ENCODE results near the gene PRPSAP2.
"Not testable (repeated sequence)": the region's sequence is repeated elsewhere in the genome, so short reads cannot be mapped to it uniquely, and the experiment has no call there.

PRPSAP2 gene

DNA sequence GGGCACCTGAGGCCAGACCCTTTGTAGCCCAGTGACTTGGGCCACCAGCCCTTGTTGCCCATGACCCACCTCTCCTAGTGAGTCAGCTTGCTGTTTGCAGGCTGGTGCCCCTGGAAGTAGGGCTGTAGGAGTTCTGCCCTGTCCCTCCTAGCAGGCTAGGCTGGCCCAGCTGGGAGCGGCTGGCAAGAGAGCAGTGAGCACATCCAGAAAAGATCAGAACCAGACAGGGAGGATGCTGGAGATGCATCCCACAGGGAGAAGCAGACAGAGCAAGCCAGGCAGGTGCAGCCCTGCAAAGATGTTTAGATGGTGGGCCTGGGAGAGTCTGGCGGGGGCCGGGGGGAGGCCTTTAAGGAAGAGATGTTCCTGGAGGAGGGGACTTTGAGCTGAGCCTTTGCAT, 96.4 kb downstream of the PRPSAP2 start:
- Histone ChIP-seq H4K91ac (ENCODE audit: low read length) (no peak overlapping the region), H2BK5ac (ENCODE audit: low read depth, low read length, poor library complexity, severe bottlenecking) (no peak overlapping the region), H2BK12ac (ENCODE audit: low read length in 2 of 2) (no peak overlapping the region), H2BK120ac (ENCODE audit: low read depth, low read length) (no peak overlapping the region), H3K9me3 (ENCODE audit: control insufficient read depth, low read length) (no peaks in the 10 kb centered on the region), H3K18ac (ENCODE audit: low read depth in 1 of 2, low read length in 2 of 2) (no peak overlapping the region), H4K8ac (ENCODE audit: low read length) (no peak overlapping the region), H3K27ac (ENCODE audit: low read length, poor library complexity, severe bottlenecking) (no peak overlapping the region), H2AK5ac (ENCODE audit: low read length, severe bottlenecking) (no peak overlapping the region), H2BK15ac (ENCODE audit: low read depth, poor library complexity, severe bottlenecking) (no peak overlapping the region), H3K36me3 (ENCODE audit: control insufficient read depth in 1 of 2, insufficient read depth in 2 of 2, low read depth in 1 of 2, low read length in 2 of 2) (no peaks in the 10 kb centered on the region), H3K79me1 (replicated peaks; ENCODE audit: low read length, poor library complexity, severe bottlenecking) (no peaks in the 10 kb centered on the region), H3K4ac (ENCODE audit: low read depth in 1 of 2, low read length in 2 of 2) (no peak overlapping the region), H3K4me3 (ENCODE audit: insufficient read depth in 1 of 2, low read depth in 1 of 2, low read length in 2 of 2) (no peak overlapping the region), H3K4me2 (ENCODE audit: low read length, poor library complexity, severe bottlenecking) (no peak overlapping the region), H3K23ac (ENCODE audit: low read length in 2 of 2) (no peak overlapping the region), H3K9ac (ENCODE audit: low read length) (no peak overlapping the region), H3K14ac (ENCODE audit: low read length in 2 of 2) (no peak overlapping the region), H2AFZ (ENCODE audit: low read depth, low read length) (no peak overlapping the region), H3K4me1 (ENCODE audit: control insufficient read depth, insufficient read depth, low read depth, low read length) (peaks cover 28% of the 10 kb centered on the region), H3K27me3 (ENCODE audit: control insufficient read depth in 1 of 2, insufficient read depth in 1 of 2, low read length in 2 of 2) (peaks cover 0 to 35% of the 10 kb centered on the region in 2 experiments)
- 92% methylated on average over 3 of the region's 3 CpGs for WGBS
- no peak for DNase-seq

GRCh38 chr17:18955009-18955408, 97.1 kb downstream of the PRPSAP2 start:
- peaks cover 30% of the 10 kb centered on the region for H3K4me1 ChIP-seq (ENCODE audit: control insufficient read depth, insufficient read depth, low read depth, low read length)
- no peaks in the 10 kb centered on the region for H3K9me3 ChIP-seq (ENCODE audit: control insufficient read depth, low read length)
- H2BK15ac ChIP-seq (ENCODE audit: low read depth, poor library complexity, severe bottlenecking), result no peak overlapping the region
- H2BK5ac ChIP-seq (ENCODE audit: low read depth, low read length, poor library complexity, severe bottlenecking), result no peak overlapping the region
- no peak overlapping the region for H3K27ac ChIP-seq (ENCODE audit: low read length, poor library complexity, severe bottlenecking)
- no peak overlapping the region for H4K91ac ChIP-seq (ENCODE audit: low read length)
- WGBS, result 93% methylated on average over 6 of the region's 6 CpGs
- no peak overlapping the region for H3K4me3 ChIP-seq (ENCODE audit: insufficient read depth in 1 of 2, low read depth in 1 of 2, low read length in 2 of 2)
- H2AK5ac ChIP-seq (ENCODE audit: low read length, severe bottlenecking), result no peak overlapping the region
- H3K36me3 ChIP-seq (ENCODE audit: control insufficient read depth in 1 of 2, insufficient read depth in 2 of 2, low read depth in 1 of 2, low read length in 2 of 2), result no peaks in the 10 kb centered on the region
- H3K4ac ChIP-seq (ENCODE audit: low read depth in 1 of 2, low read length in 2 of 2), result no peak overlapping the region
- no peak overlapping the region for H3K18ac ChIP-seq (ENCODE audit: low read depth in 1 of 2, low read length in 2 of 2)
- H3K9ac ChIP-seq (ENCODE audit: low read length), result no peak overlapping the region
- H3K23ac ChIP-seq (ENCODE audit: low read length in 2 of 2), result no peak overlapping the region
- no peak overlapping the region for H3K14ac ChIP-seq (ENCODE audit: low read length in 2 of 2)
- no peak overlapping the region for H2BK12ac ChIP-seq (ENCODE audit: low read length in 2 of 2)
- H3K4me2 ChIP-seq (ENCODE audit: low read length, poor library complexity, severe bottlenecking), result no peak overlapping the region
- H2BK120ac ChIP-seq (ENCODE audit: low read depth, low read length), result no peak overlapping the region
- no peak overlapping the region for H4K8ac ChIP-seq (ENCODE audit: low read length)
- no peak for DNase-seq
- H3K27me3 ChIP-seq (ENCODE audit: control insufficient read depth in 1 of 2, insufficient read depth in 1 of 2, low read length in 2 of 2), result peaks cover 0 to 30% of the 10 kb centered on the region in 2 experiments
- no peak overlapping the region for H2AFZ ChIP-seq (ENCODE audit: low read depth, low read length)
- no peaks in the 10 kb centered on the region for H3K79me1 ChIP-seq (replicated peaks; ENCODE audit: low read length, poor library complexity, severe bottlenecking)

GRCh38 chr17:18956021-18956420, 98.1 kb downstream of the PRPSAP2 start:
- H4K91ac ChIP-seq (ENCODE audit: low read length); H2BK120ac ChIP-seq (ENCODE audit: low read depth, low read length); H3K9ac ChIP-seq (ENCODE audit: low read length); H2BK15ac ChIP-seq (ENCODE audit: low read depth, poor library complexity, severe bottlenecking); H3K14ac ChIP-seq (ENCODE audit: low read length in 2 of 2); H3K4me3 ChIP-seq (ENCODE audit: insufficient read depth in 1 of 2, low read depth in 1 of 2, low read length in 2 of 2); H3K36me3 ChIP-seq (ENCODE audit: control insufficient read depth in 1 of 2, insufficient read depth in 2 of 2, low read depth in 1 of 2, low read length in 2 of 2); H2BK5ac ChIP-seq (ENCODE audit: low read depth, low read length, poor library complexity, severe bottlenecking); H4K8ac ChIP-seq (ENCODE audit: low read length); H3K4ac ChIP-seq (ENCODE audit: low read depth in 1 of 2, low read length in 2 of 2); H3K23ac ChIP-seq (ENCODE audit: low read length in 2 of 2); H2AFZ ChIP-seq (ENCODE audit: low read depth, low read length); H2AK5ac ChIP-seq (ENCODE audit: low read length, severe bottlenecking); H3K79me1 ChIP-seq (replicated peaks; ENCODE audit: low read length, poor library complexity, severe bottlenecking); H3K18ac ChIP-seq (ENCODE audit: low read depth in 1 of 2, low read length in 2 of 2); H2BK12ac ChIP-seq (ENCODE audit: low read length in 2 of 2); H3K9me3 ChIP-seq (ENCODE audit: control insufficient read depth, low read length); DNase-seq; H3K4me2 ChIP-seq (ENCODE audit: low read length, poor library complexity, severe bottlenecking); H3K27ac ChIP-seq (ENCODE audit: low read length, poor library complexity, severe bottlenecking): not testable (repeated sequence)
- H3K4me1 ChIP-seq (ENCODE audit: control insufficient read depth, insufficient read depth, low read depth, low read length), result peaks cover 29% of the 10 kb centered on the region
- peaks cover 0 to 20% of the 10 kb centered on the region in 2 experiments for H3K27me3 ChIP-seq (ENCODE audit: control insufficient read depth in 1 of 2, insufficient read depth in 1 of 2, low read length in 2 of 2)
- WGBS, result no CpG with 5 or more reads among the region's 6 CpGs

DNA sequence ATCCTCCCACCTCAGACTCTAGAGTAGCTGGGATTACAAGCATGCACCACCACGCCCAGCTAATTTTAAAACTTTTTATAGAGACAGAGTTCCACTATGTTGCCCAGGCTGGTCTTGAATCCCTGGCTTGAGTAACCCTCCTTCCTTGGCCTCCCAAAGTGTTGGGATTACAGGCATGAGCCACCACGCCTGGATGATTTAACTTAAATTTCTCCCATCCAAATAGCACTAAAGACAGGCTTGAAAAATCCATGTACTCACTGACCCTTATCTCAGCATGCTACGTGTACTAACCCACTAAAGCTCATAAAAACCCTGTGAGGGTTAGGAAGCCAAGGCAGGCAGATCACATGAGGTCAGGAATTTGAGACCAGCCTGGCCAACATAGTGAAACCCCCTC, 98.7 kb downstream of the PRPSAP2 start:
- no peak overlapping the region for H2BK5ac ChIP-seq (ENCODE audit: low read depth, low read length, poor library complexity, severe bottlenecking)
- H3K36me3 ChIP-seq (ENCODE audit: control insufficient read depth in 1 of 2, insufficient read depth in 2 of 2, low read depth in 1 of 2, low read length in 2 of 2), result no peaks in the 10 kb centered on the region
- H2BK12ac ChIP-seq (ENCODE audit: low read length in 2 of 2), result no peak overlapping the region

More for the DNA sequence above, 98.7 kb downstream of the PRPSAP2 start:
- DNase-seq, result no peak
- H3K9ac ChIP-seq (ENCODE audit: low read length), result no peak overlapping the region
- no peak overlapping the region for H2AK5ac ChIP-seq (ENCODE audit: low read length, severe bottlenecking)
- no peak overlapping the region for H3K4me2 ChIP-seq (ENCODE audit: low read length, poor library complexity, severe bottlenecking)
- H3K9me3 ChIP-seq (ENCODE audit: control insufficient read depth, low read length), result no peaks in the 10 kb centered on the region
- H3K27me3 ChIP-seq (ENCODE audit: control insufficient read depth in 1 of 2, insufficient read depth in 1 of 2, low read length in 2 of 2), result peaks cover 0 to 15% of the 10 kb centered on the region in 2 experiments
- H3K14ac ChIP-seq (ENCODE audit: low read length in 2 of 2), result no peak overlapping the region
- no peak overlapping the region for H2BK120ac ChIP-seq (ENCODE audit: low read depth, low read length)
- H3K4me3 ChIP-seq (ENCODE audit: insufficient read depth in 1 of 2, low read depth in 1 of 2, low read length in 2 of 2), result no peak overlapping the region
- no peak overlapping the region for H2BK15ac ChIP-seq (ENCODE audit: low read depth, poor library complexity, severe bottlenecking)
- H3K18ac ChIP-seq (ENCODE audit: low read depth in 1 of 2, low read length in 2 of 2), result no peak overlapping the region
- H3K4me1 ChIP-seq (ENCODE audit: control insufficient read depth, insufficient read depth, low read depth, low read length), result peaks cover 27% of the 10 kb centered on the region
- H4K91ac ChIP-seq (ENCODE audit: low read length), result no peak overlapping the region
- H3K4ac ChIP-seq (ENCODE audit: low read depth in 1 of 2, low read length in 2 of 2), result no peak overlapping the region
- H4K8ac ChIP-seq (ENCODE audit: low read length), result no peak overlapping the region
- no peaks in the 10 kb centered on the region for H3K79me1 ChIP-seq (replicated peaks; ENCODE audit: low read length, poor library complexity, severe bottlenecking)
- H2AFZ ChIP-seq (ENCODE audit: low read depth, low read length), result no peak overlapping the region
- H3K23ac ChIP-seq (ENCODE audit: low read length in 2 of 2), result no peak overlapping the region
- H3K27ac ChIP-seq (ENCODE audit: low read length, poor library complexity, severe bottlenecking), result no peak overlapping the region
- 75% methylated on average over 3 of the region's 3 CpGs for WGBS

All from mesenchymal stem cell (in vitro differentiated cells and primary cell).